Activated CD4-positive, CD25-positive, alpha-beta regulatory T cell treated with anti-CD3 and anti-CD28 coated beads, Interleukin-2, amount 50 U/mL, for 72 hours (primary cell): ENCODE measurements around the gene EN1.

Experiments
- DNase-seq: peaks from one replicate; pipeline ENCODE4 v3.0.0; 2021

The EN1 gene

DNA sequence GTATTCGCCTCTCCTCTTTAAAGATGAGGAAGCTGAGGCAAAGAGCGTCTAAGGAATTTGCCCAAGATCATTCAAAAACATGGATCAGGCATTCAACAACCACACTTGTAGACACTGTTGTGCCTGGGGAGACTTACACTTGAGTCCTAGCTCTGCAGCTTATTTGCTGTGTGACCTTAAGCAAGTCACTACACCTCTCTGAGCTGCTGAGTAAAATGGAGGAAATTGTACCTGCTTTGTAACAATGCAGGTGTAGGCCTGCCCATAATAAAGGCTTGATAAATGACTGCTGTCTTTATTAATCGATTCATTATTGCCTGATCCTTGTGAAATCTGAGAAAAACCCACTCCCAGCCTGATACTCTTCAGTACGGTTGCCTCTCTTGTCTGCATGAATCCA, 30.8 kb downstream of the EN1 start:
- no peak for DNase-seq

DNA sequence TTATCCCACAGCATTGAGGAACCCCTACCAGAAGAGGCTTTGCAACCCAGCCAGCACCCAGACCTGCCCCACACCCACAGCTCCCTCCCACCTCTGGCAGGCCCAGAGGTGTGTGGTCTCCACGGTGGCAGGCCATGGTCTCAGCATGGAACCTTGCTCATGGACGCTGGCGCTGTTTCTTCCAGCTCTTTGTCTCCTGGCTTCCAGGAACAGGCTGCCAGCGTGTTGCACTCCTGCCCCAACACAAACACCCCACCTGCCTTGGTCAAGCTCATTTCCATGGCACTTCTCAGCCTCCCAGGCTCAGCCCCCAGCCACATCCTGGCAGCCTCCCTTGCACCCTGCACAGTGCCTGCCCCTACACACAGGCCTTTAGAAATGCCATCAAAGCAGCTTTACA, 31.7 kb downstream of the EN1 start:
- no peak for DNase-seq

DNA sequence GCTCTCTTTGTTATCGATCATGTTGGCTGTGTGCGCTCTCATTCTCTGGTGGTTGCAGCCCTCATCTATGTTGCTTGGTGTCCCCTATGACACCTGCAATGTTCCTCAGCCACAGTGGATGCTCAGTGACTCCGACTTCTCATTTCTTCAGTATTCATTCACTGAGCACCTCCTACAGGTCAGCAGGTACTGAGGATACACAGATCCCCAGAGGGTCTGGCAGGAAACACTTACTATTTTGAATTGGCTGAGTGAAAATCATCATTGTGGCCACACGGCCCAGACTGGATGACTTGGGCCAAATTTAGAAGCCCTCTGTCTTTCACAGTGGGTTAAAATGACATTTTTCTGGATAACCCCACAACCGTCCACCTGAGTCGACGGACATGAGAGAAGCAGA, 32.1 kb downstream of the EN1 start:
- DNase-seq: no peak

DNA sequence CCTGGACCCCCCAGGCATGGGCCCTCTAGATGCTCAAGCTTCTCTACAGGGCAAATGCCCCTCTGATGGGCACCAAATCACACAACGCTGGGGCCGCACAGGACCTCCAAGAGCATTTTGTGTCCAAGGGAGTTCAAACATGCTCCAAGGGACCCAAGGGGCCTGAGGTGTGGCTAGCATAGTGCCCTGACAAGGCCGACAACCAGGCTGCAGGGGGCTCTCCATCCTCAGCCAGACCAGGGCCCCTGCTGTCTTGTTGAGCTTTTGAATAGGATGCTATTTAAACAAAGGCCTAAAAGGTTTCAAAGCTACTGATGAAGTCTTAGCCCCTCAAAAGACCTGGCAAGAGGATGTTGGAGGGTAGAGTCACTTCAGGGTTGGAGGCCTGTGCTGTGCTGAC, 33.1 kb downstream of the EN1 start:
- no peak for DNase-seq

DNA sequence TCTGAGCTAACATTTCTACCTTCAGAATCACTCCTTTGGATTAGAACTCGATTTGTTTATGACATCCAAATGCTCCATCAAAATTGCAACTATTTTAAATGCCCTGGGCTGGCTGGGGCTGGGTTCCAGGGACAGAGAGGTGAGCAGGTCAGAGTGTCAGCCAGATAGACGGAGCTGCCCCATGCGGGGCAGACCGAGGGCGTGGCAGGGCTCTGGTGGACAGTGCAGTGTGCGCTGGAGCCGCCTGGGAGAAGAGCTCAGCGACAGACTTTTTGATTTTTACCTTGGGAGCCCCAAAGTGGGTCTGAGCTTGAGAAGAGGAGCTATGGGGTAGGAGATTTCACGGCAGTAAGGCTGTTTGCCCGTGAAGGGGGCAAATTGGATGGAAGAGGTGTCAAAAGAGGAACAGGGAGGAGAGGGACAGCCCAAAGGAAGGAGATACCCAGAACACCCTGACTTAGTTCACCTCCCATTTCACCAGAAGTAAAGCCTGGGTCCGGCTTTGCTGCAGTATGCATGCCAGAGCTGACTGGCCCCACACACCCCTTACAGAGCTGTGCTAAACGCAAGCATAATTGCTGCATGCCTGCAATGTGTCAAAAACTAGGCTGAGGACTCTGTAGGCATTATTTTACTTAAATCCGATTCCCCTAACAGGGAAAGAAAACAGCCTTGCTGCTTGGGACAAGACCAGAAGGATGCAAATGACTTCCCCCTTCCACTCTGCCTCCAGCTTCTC, 33.7 kb downstream of the EN1 start:
- DNase-seq: no peak

DNA sequence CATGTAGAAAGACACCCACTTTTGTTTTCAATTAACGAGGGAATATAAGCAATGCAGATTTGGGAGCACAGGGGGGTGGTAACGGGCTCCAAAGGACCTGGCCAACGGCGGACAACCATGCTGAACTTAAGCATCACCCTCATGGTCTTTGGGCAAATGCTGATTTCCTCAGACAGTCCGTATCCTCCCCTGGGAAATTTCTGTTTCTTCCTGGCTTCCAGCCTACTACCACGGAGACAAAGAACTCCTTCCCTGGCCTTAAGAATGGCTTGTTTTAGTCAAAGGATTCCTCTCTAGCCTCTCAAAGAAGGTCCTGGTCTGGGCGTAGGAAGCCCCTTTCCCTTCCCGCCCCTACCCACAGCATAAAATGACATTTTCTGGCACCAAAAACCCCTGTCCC, 34.3 kb downstream of the EN1 start:
- DNase-seq: no peak

DNA sequence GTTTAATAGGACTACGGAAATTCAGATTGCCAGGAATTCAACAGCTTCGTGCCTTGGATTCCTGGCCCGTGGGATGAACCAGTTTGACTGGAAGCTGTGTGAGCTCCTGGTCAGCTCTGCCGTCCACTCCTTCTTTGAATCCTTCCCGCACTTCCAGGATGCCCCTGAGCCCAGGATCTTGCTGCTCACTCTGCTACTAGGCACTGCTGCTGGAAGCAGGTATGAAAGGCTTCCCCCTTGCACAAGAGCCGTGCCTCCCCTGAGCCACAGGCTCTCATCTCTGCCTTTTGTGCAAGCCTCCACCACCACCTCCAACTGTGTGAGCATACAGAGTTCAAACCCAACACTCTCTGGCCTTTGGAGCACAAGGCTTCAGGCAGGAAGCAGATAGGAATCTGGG, 34.9 kb downstream of the EN1 start:
- DNase-seq: no peak

DNA sequence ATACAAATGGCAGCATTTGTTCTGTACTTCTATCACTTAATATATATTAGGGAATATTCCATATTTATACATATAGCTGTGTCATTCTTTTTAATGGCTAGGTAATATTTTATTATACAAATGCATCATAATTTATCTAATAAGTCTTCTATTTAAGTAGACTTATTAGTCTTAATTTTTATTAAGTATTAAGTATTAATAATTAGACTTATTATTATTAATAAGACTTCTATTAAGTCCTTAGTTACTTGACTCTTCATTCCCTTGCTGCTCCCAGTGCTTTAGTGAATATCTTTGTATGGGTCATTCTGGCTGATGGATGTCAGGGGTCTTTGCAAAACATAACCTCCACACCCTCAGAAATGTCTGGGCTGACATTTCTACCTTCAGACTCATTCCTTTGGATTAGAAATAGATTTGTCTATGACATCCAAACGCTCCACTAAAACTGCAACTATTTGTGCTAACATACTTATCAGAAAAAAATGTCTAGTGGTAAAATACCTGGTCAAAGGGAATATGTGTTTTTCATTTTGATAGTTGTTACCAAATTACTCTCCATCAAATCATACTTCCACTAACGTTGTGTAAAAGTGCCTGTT, 35.8 kb downstream of the EN1 start:
- no peak for DNase-seq

DNA sequence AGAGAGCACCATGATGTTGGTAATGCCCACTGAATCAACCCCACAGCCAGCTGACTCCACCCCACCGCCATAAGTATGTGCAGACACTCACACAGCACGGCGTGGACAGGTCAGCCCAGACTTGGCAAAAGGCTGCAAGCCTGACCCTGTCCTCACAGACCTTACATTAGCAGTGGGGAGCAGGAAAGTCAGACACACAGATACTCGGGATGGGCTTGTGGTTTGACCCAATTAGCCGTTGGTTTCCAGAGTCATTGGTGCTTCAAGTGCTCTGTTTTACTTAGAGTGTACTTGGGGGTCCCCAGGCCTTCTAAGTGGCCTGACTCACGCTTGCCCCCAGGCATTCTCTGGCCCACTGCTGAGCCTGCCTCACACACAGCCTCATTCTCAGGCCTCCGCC, 36.7 kb downstream of the EN1 start:
- DNase-seq: no peak

DNA sequence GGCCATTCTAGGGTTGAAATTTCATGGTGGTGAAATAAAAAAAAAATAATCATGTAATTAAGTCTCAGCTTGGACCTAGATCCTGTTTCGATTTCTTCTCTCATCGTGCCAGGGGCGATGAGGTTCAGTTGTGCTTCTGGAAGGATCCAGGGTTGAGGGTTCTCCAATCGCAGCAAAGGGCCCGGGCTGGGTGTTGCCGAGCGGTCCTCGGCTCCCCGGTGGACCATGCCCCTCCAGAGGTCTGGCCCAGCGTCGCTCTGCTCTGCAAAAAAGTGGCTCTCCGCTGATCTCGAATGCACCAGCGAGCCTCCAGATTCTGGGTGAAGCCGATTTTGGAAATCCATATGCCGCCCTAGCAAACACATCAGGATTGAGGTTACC, 39.0 kb downstream of the EN1 start:
- DNase-seq: no peak

DNA sequence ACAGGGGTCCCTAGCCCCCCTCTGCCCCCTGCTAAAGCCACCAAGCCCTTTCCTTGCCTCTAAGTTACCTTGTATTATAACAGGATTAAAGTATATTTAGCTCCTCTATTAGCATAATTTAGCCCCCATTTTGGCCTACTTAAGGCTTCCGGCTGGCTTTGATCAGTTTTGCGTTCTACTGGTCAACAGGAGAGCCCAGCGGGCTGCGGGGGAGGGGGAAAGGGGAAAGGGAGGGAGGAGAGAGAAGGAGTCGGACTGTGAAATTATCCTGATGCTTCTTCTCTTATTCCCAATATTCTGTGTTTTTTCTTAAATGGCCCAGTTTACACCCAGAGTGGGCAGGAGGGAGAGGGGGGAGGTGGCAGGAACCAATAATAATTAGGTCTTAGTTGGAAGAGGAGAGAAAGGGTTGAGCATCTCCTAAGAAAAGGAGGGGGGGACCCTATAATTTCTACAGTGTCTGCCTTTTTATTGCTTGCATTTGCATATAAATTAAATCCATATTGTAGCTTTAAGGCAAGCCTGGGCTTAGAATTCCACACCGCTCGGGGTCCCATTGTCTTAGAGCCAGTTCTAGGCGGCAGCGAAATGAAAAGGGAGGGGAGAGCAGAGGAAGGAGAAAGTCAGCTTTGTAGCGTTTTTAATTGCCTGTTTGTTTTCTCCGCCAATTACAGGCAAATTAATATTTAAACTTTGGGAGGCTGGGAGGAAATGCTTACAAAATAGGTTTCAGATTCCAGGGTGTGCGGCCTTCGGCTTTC, 39.6 kb downstream of the EN1 start:
- DNase-seq: no peak

DNA sequence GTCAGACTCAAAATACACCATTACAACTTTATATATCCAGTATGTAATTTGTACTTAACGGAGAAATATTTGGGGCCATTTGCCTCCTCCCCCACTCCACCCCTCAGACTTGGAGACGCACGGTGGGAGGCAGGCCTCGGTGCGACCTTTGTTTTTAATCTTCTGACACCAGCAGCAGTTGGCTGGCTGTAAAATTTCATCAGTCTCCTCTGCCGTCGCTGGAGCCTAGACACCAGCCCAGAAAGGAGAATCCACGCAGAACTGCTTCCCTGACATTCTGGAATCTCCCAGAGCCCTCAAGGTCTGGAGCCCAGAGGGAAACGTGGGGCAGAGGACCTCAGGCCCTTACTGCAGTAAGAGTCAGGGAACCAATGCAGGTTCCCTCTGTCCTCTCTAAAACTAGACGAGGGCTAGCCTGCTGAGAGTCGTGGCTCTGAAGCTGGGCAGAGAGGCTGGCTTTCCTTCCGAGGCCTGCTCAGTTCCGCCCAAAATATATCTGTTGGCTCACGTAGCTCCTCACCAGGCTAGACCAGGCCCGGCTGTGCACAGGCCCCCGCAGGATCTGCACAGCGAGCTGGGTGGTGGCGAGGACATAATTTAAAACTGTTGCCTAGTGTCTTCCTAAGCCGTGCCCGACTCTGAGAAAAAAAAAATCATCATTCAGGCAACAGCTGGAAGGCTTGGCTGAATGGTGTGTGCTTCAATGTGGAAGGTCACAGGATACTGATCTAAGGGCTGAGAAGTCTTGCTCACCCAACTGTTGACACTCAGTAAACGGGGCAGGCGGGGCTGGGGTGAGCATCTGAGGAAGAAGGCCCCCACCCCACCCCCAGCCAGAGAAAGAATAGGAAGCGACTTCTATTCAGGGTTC, 40.4 kb downstream of the EN1 start:
- no peak for DNase-seq

DNA sequence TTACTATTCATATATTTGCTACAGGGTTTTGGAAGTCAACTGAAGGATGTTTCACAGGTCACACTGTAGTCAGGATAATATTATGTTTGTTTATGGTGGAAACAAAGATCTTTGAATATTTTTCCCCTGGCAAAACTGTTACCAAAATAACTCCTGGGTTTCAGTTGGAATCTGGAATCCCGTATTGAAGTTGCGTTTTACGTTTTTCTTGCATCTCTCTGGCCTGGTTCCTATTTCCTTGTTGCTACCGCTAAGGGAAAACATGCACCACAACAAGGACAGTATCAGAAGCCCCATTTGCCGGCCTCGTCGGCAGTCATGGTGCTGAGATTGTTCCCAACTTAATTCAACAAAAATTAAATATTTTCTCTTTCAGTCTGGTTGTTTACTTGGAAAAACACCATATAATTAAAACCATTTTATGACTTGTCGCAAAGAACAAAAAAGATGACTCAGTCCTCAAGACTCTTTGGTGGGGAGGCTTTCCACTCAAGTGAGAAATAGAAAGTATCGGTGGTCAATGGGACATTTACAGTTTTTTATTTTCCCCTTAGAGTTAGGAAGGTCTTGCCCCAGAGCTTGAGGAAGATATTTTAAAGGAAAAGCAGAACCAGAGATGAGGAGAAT, 42.3 kb downstream of the EN1 start:
- DNase-seq: no peak

DNA sequence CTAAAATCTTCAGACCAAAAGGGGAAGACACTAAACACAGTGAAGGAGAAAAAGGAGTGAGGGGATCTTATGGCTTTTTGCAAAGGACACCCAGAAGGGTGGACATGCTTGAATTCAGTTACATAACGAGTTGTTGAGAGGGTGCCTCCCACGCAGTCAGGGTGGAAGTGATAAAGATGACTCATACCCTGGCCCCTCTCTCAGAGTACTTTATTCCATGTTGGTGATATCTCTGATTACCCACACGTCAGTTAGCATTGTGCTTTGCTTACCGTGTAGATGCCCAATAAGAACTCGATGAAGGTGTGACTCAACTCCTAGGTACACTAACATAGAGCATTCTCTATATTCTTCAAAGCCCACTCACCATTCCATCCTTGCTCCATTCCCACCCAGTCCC, 44.4 kb downstream of the EN1 start:
- no peak for DNase-seq

DNA sequence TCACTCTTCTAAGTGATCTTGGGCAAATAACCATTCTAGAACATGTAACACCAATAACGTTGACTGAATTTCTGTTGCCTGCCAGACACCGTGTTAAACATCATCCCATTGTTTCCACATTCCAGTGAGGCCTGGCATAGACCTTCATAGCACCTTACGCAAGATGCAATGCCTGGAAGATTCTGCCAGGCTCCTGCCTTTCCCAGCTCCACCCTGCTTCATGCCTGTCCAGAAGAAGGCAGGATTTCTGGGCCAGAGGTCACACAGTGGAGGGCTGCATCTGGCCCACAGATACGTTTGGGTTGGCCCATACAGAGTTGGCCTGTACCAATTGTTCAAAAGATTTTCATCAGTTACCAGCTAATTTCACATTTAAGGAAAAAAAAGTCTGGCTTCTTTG, 46.3 kb downstream of the EN1 start:
- no peak for DNase-seq

DNA sequence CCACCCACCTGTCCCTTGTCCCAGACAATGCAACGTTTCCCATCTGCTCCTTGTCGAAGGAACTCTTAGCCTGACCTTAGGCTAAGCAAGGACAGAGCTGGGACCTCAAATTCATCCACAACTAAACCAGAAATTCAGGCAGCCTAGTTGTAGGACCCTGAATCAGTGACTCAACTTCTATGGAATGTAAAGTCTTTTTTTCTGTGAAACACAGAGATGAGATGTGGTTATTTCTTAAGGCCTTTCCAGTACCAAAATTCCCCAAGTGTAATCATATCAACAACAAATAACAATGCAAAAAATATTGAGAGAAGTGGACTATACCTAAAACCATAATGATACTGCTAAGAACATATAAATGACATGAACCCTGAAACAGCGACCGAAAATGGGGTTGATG, 46.7 kb downstream of the EN1 start:
- no peak for DNase-seq

DNA sequence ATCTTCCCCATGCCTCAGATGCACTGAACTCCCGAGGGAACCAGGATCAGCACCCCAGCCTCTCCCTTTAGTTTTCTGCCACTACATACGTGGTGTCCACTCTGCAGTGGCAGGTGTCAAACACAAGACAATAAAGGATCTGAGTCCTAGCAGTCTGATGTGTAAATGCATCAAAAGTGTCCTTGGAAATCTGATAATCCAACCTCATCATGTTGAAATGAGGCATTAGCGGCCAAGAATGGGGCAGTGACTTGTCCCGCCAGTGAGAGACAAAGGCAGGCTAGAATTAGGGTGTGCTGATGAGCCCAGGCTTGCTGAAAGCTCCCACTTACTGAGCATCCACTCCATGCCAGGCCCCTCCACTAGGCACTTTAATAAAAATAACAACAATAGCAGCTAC, 52.9 kb downstream of the EN1 start:
- DNase-seq: no peak
